K562 (cell line): ENCODE measurements around the gene KCTD15. TPM values are rescaled to one million over a fixed set of nuclear protein-coding genes. Genes with fewer than 3 reads are reported as not detected.

Source experiments
- ATAC-seq: fragments of 200-7000 bp; cut with Tn5 transposase; 3 replicates; pipeline ENCODE4 v1.9.1; 2020; ENCODE audit warnings: moderate library complexity
- BruUV-seq: library from RNA; stranded (reverse); fragments of 400-500 nt; replicated peaks from 2 replicates; lab custom pipeline; 2021; lab: Mats Ljungman, UMichigan
- CTCF ChIA-PET: fragments of 300-600 bp; formaldehyde crosslinking; extraction: SDS; loops from one replicate; lab custom pipeline; 2021; ENCODE audit warnings: low intra/inter-chr PET ratio; lab: Yijun Ruan, JAX
- POLR2A ChIA-PET: fragments of 300-600, 350-650 bp; sonication (Branson Sonifier 250); formaldehyde crosslinking; extraction: SDS; loops from one replicate; lab custom pipeline; 2021; ENCODE audit warnings: antibody characterized with exemption, inconsistent platforms; lab: Yijun Ruan, JAX
- DNase-seq, 4 experiments: peaks; one replicate each; pipeline versions ENCODE4 v3.0.0 to v3.0.0-alpha.2; 2011 to 2018; ENCODE audit warnings: low spot score in 3 of 4, mixed read lengths in 3 of 4; ENCODE audit errors: extremely low read depth in 1 of 4
- FAIRE-seq: peaks from 2 replicates; lab custom pipeline; 2011; peaks lifted over from hg19 to GRCh38; lab: Jason Lieb, UNC
- H2AFZ ChIP-seq: 2 replicates; pipeline ENCODE4 v1.6.0; 2011; ENCODE audit warnings: low read depth, low read length, control low read depth, inconsistent platforms
- H3K27ac ChIP-seq: fragments of 200-600 bp; 3 replicates; pipeline ENCODE4 v1.8.0; 2011; ENCODE audit warnings: low read depth, mild to moderate bottlenecking, control low read depth, inconsistent platforms, low read length, moderate library complexity, mixed read lengths; ENCODE audit errors: extremely low read depth
- H3K27me3 ChIP-seq, 2 experiments: fragments of 300-600 bp in 1 of 2; 2 replicates in 1 of 2; 3 replicates in 1 of 2; pipeline versions ENCODE4 v1.6.0 to v1.8.0; 2011; ENCODE audit warnings: inconsistent platforms in 2 of 2, low read length in 2 of 2, mild to moderate bottlenecking in 1 of 2, mixed read lengths in 1 of 2, moderate library complexity in 1 of 2; ENCODE audit not compliant: control insufficient read depth in 2 of 2, insufficient read depth in 2 of 2
- H3K36me3 ChIP-seq: fragments of 300-600 bp; 3 replicates; pipeline ENCODE4 v1.8.0; 2011; ENCODE audit warnings: mild to moderate bottlenecking, low read length, inconsistent platforms; ENCODE audit not compliant: control insufficient read depth, insufficient read depth
- H3K4me1 ChIP-seq, 2 experiments: fragments of 200-600 bp in 1 of 2; replicated peaks in 1 of 2; 2 replicates in 1 of 2; 3 replicates in 1 of 2; pipeline versions ENCODE4 v1.5.1 to v1.8.0; 2011; ENCODE audit warnings: inconsistent platforms in 2 of 2, low read length in 2 of 2, mild to moderate bottlenecking in 1 of 2, mixed read lengths in 1 of 2, moderate library complexity in 1 of 2; ENCODE audit not compliant: control insufficient read depth in 2 of 2, insufficient read depth in 2 of 2
- H3K4me2 ChIP-seq: 2 replicates; pipeline ENCODE4 v1.6.1; 2011; ENCODE audit warnings: low read length, control low read depth, inconsistent platforms, mixed read lengths; ENCODE audit not compliant: insufficient read depth
- H3K4me3 ChIP-seq: fragments of 200-600 bp; sonication (generic), shearing (Covaris generic); 2 replicates; pipeline ENCODE4 v1.5.1; 2016; ENCODE audit warnings: control low read depth, inconsistent platforms
- H3K79me2 ChIP-seq: fragments of 200-600 bp; 3 replicates; pipeline ENCODE4 v1.8.0; 2011; ENCODE audit warnings: low read length, inconsistent platforms; ENCODE audit not compliant: control insufficient read depth, insufficient read depth
- H3K9ac ChIP-seq, 2 experiments: 2 replicates each; pipeline versions ENCODE4 v1.6.0 to v1.6.1; 2011; ENCODE audit warnings: low read depth in 2 of 2, low read length in 2 of 2, control low read depth in 1 of 2, inconsistent platforms in 1 of 2, mild to moderate bottlenecking in 1 of 2, mixed read lengths in 1 of 2; ENCODE audit not compliant: insufficient read depth in 1 of 2
- H3K9me1 ChIP-seq: one replicate; pipeline ENCODE4 v1.6.0; 2011; ENCODE audit warnings: inconsistent platforms, mild to moderate bottlenecking, low read length, moderate library complexity; ENCODE audit not compliant: control insufficient read depth, insufficient read depth
- H3K9me3 ChIP-seq: replicated peaks from 2 replicates; pipeline ENCODE4 v1.5.1; 2011; ENCODE audit warnings: low read depth, low read length, inconsistent platforms; ENCODE audit not compliant: control insufficient read depth, insufficient read depth
- H4K20me1 ChIP-seq: replicated peaks from 2 replicates; pipeline ENCODE4 v1.6.1; 2011; ENCODE audit warnings: low read length, inconsistent platforms, mixed read lengths; ENCODE audit not compliant: control insufficient read depth, insufficient read depth
- BDP1 ChIP-seq: IDR thresholded peaks from 3 replicates; pipeline ENCODE4 v1.6.1; 2011; ENCODE audit not compliant: insufficient read length, insufficient read depth
- CBX3 ChIP-seq, 2 experiments: IDR thresholded peaks; 1 replicate in 1 of 2; 2 replicates in 1 of 2; pipeline ENCODE4 v1.6.1; 2012; ENCODE audit warnings: inconsistent platforms in 2 of 2, low read length in 2 of 2, borderline replicate concordance in 1 of 2, control low read depth in 1 of 2
- RBBP5 ChIP-seq: fragments of 200-600 bp; sonication (generic); IDR thresholded peaks from 2 replicates; pipeline ENCODE4 v1.6.1; 2012; ENCODE audit warnings: borderline replicate concordance, mild to moderate bottlenecking, low read length, control low read depth, inconsistent platforms; ENCODE audit not compliant: insufficient read depth, poor library complexity, severe bottlenecking
- SMARCE1 ChIP-seq: fragments of 450-650 bp; IDR thresholded peaks from 2 replicates; pipeline ENCODE4 v1.7.1; 2016; ENCODE audit warnings: mild to moderate bottlenecking
- ZC3H8 ChIP-seq: fragments of 450-650 bp; IDR thresholded peaks from 2 replicates; pipeline ENCODE4 v1.6.1; 2017
- ZNF134 ChIP-seq: fragments of 250-450 bp; sonication (Bioruptor Pico); conservative IDR thresholded peaks from 2 replicates; pipeline ENCODE4 v1.4.0; 2020
- WGBS: fragments of 100-300 bp; shearing (Covaris generic); methylation state at CpG from one replicate; pipeline ENCODE4 v1.1.6; 2016; ENCODE audit warnings: low coverage, mixed read lengths; ENCODE audit not compliant: insufficient coverage; ENCODE audit errors: missing lambda C conversion rate; 5-methylcytosine and 5-hydroxymethylcytosine counted together
- in situ Hi-C: fragments of 300-500 bp; cut with MboI; formaldehyde crosslinking; loops from 4 replicates; pipeline ENCODE4 v1.15.0; 2018; ENCODE audit warnings: inconsistent platforms, mixed read lengths
- intact Hi-C: fragments of 100-400 bp; cut with micrococcal nuclease; formaldehyde crosslinking; loops from 2 replicates; pipeline ENCODE4 v1.14.2; 2022
- polyA plus RNA-seq, 8 experiments: library from polyadenylated mRNA; depleted of rRNA in 4 of 8; stranded (reverse) in 5 of 8; unstranded in 3 of 8; fragments of >200 nt; fragmentation: Nextera tagmentation in 2 of 8; fragmentation: Illumina TruSeq in 1 of 8; extraction: Ambion mirVana in 2 of 8; extraction: Trizol in 1 of 8; gene quantifications; 2 replicates each; pipeline versions ENCODE4 v1.2.1 to v1.2.3, GENCODE V29; 2011 to 2014; ENCODE audit warnings: inconsistent platforms in 1 of 8, missing spikeins in 1 of 8
- total RNA-seq, 7 experiments: library from RNA; depleted of rRNA in 6 of 7; stranded (reverse); fragments of >200 nt in 6 of 7; fragmentation: Illumina TruSeq in 2 of 7; extraction: Trizol in 2 of 7; gene quantifications; 2 replicates each; pipeline versions ENCODE4 v1.2.1 to v1.2.3, GENCODE V29; 2011 to 2021; ENCODE audit warnings: low replicate concordance in 1 of 7

The KCTD15 gene
- total and polyA plus RNA-seq, 9 of the 15 experiments (the other 6 are each of a cell fraction or from before 2014, with no cell fraction given) = 1.7 to 49.0 (median 11.8) TPM

DNA sequence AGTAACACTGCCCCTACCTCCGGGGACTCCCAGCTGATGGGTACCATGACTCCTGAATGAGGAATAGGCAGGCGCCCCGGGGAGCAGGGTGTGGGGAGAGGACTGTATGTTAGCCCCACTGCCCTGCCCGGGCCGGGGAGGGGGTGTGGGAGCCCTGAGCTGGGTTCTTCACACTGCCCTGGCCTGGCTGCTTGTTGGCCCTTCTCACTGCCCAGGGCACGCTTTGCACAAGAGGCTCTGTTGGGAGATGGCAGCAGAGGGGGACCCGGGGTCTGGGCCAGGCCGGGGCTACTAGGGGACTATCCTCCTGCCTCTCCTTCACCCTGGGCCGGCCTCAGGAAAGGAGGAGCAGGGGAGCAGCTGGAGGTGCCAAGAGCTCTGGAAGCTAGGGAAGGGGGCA lies 19.3 kb upstream of the KCTD15 start:
- TF ChIP-seq CBX3 (IDR thresholded peaks at IDR 0.05; ENCODE audit: borderline replicate concordance in 1 of 2, low read length in 2 of 2) = no peak
- TF ChIP-seq BDP1 = no peak
- no peak for TF ChIP-seq SMARCE1
- no peak for TF ChIP-seq RBBP5
- no peak for TF ChIP-seq ZC3H8
- TF ChIP-seq ZNF134 (CRISPR knock-in tag) = no peak
- intact Hi-C loops (loop anchor here (5.0 to 10.0 kb wide), 2 partner anchors 53 to 370 kb away; no protein-coding TSS in a partner anchor), in situ Hi-C loops (no loop called here)
- Histone ChIP-seq H3K9ac (no peak overlapping the region; a peak in 1 of 4 replicates), H4K20me1 (peaks cover 20% of the 10 kb centered on the region), H3K79me2 (no peaks in the 10 kb centered on the region), H3K27ac (no peak overlapping the region), H3K4me3 (no peak overlapping the region), H3K36me3 (no peaks in the 10 kb centered on the region), H3K9me1 (no peaks in the 10 kb centered on the region), H2AFZ (no peak overlapping the region), H3K4me1 (peaks cover 0 to 29% of the 10 kb centered on the region in 2 experiments; a peak in 2 of 5 replicates), H3K27me3 (peaks cover 16 to 51% of the 10 kb centered on the region in 2 experiments; a peak in 4 of 5 replicates), H3K9me3 (no peaks in the 10 kb centered on the region), H3K4me2 (no peak overlapping the region)
- DNase-seq (no peak), ATAC-seq (no peak), FAIRE-seq (no peak)
- CTCF ChIA-PET = interaction anchor here (0.6 to 3.8 kb wide), 20 partner anchors 11 to 935 kb away, joined by 3 to 111 read pairs (median 4); no protein-coding TSS in a partner anchor
- POLR2A ChIA-PET = interaction anchor here (0.8 to 1.4 kb wide), 4 partner anchors 19 to 357 kb away, joined by 3 to 4 read pairs (median 3); no protein-coding TSS in a partner anchor
- BruUV-seq = no TSS peak
- WGBS = 0% methylated on average over 5 of the region's 9 CpGs
